Measurements from ENCODE around the gene HOXA5. TPM values are rescaled to one million over a fixed set of nuclear protein-coding genes. Genes with fewer than 3 reads are reported as not detected.

HOXA5 gene
- total and polyA plus RNA-seq, 2 of the 8 experiments (the other 6 are each of a cell fraction or from before 2014, with no cell fraction given) = not detected

- TF ChIP-seq CTBP2 (IDR thresholded peaks at IDR 0.05; ENCODE audit: borderline replicate concordance, insufficient read depth, insufficient read length, low read length) (no peak), EP300 (IDR thresholded peaks at IDR 0.05; ENCODE audit: borderline replicate concordance in 1 of 2, low read depth in 2 of 2, low read length in 2 of 2) (no peak), BACH1 (IDR thresholded peaks at IDR 0.05; ENCODE audit: low read length) (no peak), TAF1 (IDR thresholded peaks at IDR 0.05; ENCODE audit: low read depth, low read length) (no peak)
Measured at GRCh38 chr7:27091105-27091504, 52.4 kb downstream of the HOXA5 start (continued).

MicroRNAs encoded within 50 kb of the gene (microRNA counts, 767-probe panel; counts per million panel counts)
- 879 counts per million, percentile 95 among the panel's probes with 10 or more counts for microRNA hsa-miR-196b-5p

Small RNAs within 50 kb of the gene (microRNA-seq; reads per million reads assigned to microRNA genes)
- 0.41 to 3.0 reads per million in 2 experiments for gene MIR196B (ENCODE audit: borderline microRNAs expressed in 2 of 2, borderline number of aligned reads in 2 of 2, borderline replicate concordance in 1 of 2)

Small RNAs within 50 kb of the gene (small RNA-seq; reads per million reads assigned to genes)
- not detected for gene AC004080.5 (ENCODE audit: insufficient read depth)
- gene RF01977 (ENCODE audit: insufficient read depth) = not detected
- gene RF02140 (ENCODE audit: insufficient read depth) = not detected
- not detected for gene RF02141 (ENCODE audit: insufficient read depth)

Other genes starting within 250 kb of the HOXA5 start
- not detected in 2 replicates for gene HOXA1, start 47.7 kb downstream of the HOXA5 start, total RNA-seq (2021; fragmentation: NEBNext Ultra II Directional; extraction: Animal tissue kit (Norgen Biotek cat#: 25700))
- not detected in 2 replicates for gene HOXA1, start 47.7 kb downstream of the HOXA5 start, polyA plus RNA-seq (2011; rRNA removed)
- not detected in 2 replicates for gene HOXA2, start 41.0 kb downstream of the HOXA5 start, total RNA-seq (2021; fragmentation: NEBNext Ultra II Directional; extraction: Animal tissue kit (Norgen Biotek cat#: 25700))
- gene HOXA2, start 41.0 kb downstream of the HOXA5 start, polyA plus RNA-seq (2011; rRNA removed) = not detected in 2 replicates
- gene HOXA4, start 12.9 kb downstream of the HOXA5 start, total RNA-seq (2021; fragmentation: NEBNext Ultra II Directional; extraction: Animal tissue kit (Norgen Biotek cat#: 25700)) = not detected in 2 replicates
- gene HOXA4, start 12.9 kb downstream of the HOXA5 start, polyA plus RNA-seq (2011; rRNA removed) = not detected in 2 replicates
- not detected in 2 replicates for gene HOXA6, start 4.1 kb upstream of the HOXA5 start, total RNA-seq (2021; fragmentation: NEBNext Ultra II Directional; extraction: Animal tissue kit (Norgen Biotek cat#: 25700))
- gene HOXA6, start 4.1 kb upstream of the HOXA5 start, polyA plus RNA-seq (2011; rRNA removed) = not detected in 2 replicates
- not detected in 2 replicates for gene HOXA3, start 8.9 kb upstream of the HOXA5 start, total RNA-seq (2021; fragmentation: NEBNext Ultra II Directional; extraction: Animal tissue kit (Norgen Biotek cat#: 25700))
- not detected in 2 replicates for gene HOXA3, start 8.9 kb upstream of the HOXA5 start, polyA plus RNA-seq (2011; rRNA removed)
- gene HOXA7, start 13.0 kb upstream of the HOXA5 start, total RNA-seq (2021; fragmentation: NEBNext Ultra II Directional; extraction: Animal tissue kit (Norgen Biotek cat#: 25700)) = not detected in 2 replicates
- gene HOXA7, start 13.0 kb upstream of the HOXA5 start, polyA plus RNA-seq (2011; rRNA removed) = 0.03 TPM in 1 of 2 replicates, not detected in the other
- not detected in 2 replicates for gene HOXA9, start 21.9 kb upstream of the HOXA5 start, total RNA-seq (2021; fragmentation: NEBNext Ultra II Directional; extraction: Animal tissue kit (Norgen Biotek cat#: 25700))
- not detected in 2 replicates for gene HOXA9, start 21.9 kb upstream of the HOXA5 start, polyA plus RNA-seq (2011; rRNA removed)
- gene HOXA10, start 30.6 kb upstream of the HOXA5 start, total RNA-seq (2021; fragmentation: NEBNext Ultra II Directional; extraction: Animal tissue kit (Norgen Biotek cat#: 25700)) = not detected in 2 replicates
- gene HOXA10, start 30.6 kb upstream of the HOXA5 start, polyA plus RNA-seq (2011; rRNA removed) = not detected in 2 replicates
- gene HOXA11, start 41.6 kb upstream of the HOXA5 start, total RNA-seq (2021; fragmentation: NEBNext Ultra II Directional; extraction: Animal tissue kit (Norgen Biotek cat#: 25700)) = not detected in 2 replicates
- gene HOXA11, start 41.6 kb upstream of the HOXA5 start, polyA plus RNA-seq (2011; rRNA removed) = not detected in 2 replicates
- gene HOXA13, start 56.4 kb upstream of the HOXA5 start, total RNA-seq (2021; fragmentation: NEBNext Ultra II Directional; extraction: Animal tissue kit (Norgen Biotek cat#: 25700)) = not detected in 2 replicates
- gene HOXA13, start 56.4 kb upstream of the HOXA5 start, polyA plus RNA-seq (2011; rRNA removed) = not detected in 2 replicates
- gene EVX1, start 99.1 kb upstream of the HOXA5 start, total RNA-seq (2021; fragmentation: NEBNext Ultra II Directional; extraction: Animal tissue kit (Norgen Biotek cat#: 25700)) = not detected in 2 replicates
- 0.02 TPM in 1 of 2 replicates, not detected in the other for gene EVX1, start 99.1 kb upstream of the HOXA5 start, polyA plus RNA-seq (2011; rRNA removed)